SU-DHL-6 (cell line): ENCODE measurements around the gene MEIS1.

Source experiments
- H2AFZ ChIP-seq: fragments of 200-600 bp; sonication (generic); 2 replicates; pipeline ENCODE4 v1.6.1; 2014; ENCODE audit warnings: low read depth, mild to moderate bottlenecking, moderate library complexity, mixed read lengths, antibody characterized with exemption, low read length; ENCODE audit not compliant: severe bottlenecking
- H3F3A ChIP-seq: fragments of 200-600 bp; shearing (Covaris generic); 2 replicates; pipeline ENCODE4 v1.6.0; 2016; ENCODE audit warnings: antibody characterized with exemption, mild to moderate bottlenecking; ENCODE audit not compliant: insufficient read depth
- H3K27ac ChIP-seq: fragments of 200-600 bp; sonication (generic); 2 replicates; pipeline ENCODE4 v1.5.1; 2016; ENCODE audit warnings: low read depth, mild to moderate bottlenecking, low read length, moderate library complexity, mixed read lengths
- H3K27me3 ChIP-seq: fragments of 200-600 bp; sonication (generic), shearing (Covaris generic); 2 replicates; pipeline ENCODE4 v1.6.0; 2014; ENCODE audit warnings: mild to moderate bottlenecking, low read length
- H3K36me3 ChIP-seq: fragments of 200-600 bp; sonication (generic); 2 replicates; pipeline ENCODE4 v1.6.1; 2014; ENCODE audit warnings: mild to moderate bottlenecking, low read length, mixed read lengths
- H3K4me2 ChIP-seq: fragments of 300-600, 200-600 bp; shearing (Covaris generic), sonication (generic); 2 replicates; pipeline ENCODE4 v1.6.0; 2014; ENCODE audit warnings: low read length, low read depth, mild to moderate bottlenecking; ENCODE audit not compliant: poor library complexity, severe bottlenecking
- H3K4me3 ChIP-seq: fragments of 200-600 bp; sonication (generic); 2 replicates; pipeline ENCODE4 v1.5.1; 2014; ENCODE audit warnings: antibody characterized with exemption, low read length, mild to moderate bottlenecking, mixed read lengths; ENCODE audit not compliant: insufficient read depth, poor library complexity, severe bottlenecking
- H3K79me2 ChIP-seq: fragments of 200-600 bp; sonication (generic); 2 replicates; pipeline ENCODE4 v1.6.1; 2014; ENCODE audit warnings: mild to moderate bottlenecking, low read length, moderate library complexity; ENCODE audit not compliant: insufficient read depth
- H3K9ac ChIP-seq: fragments of 200-600 bp; sonication (generic); 2 replicates; pipeline ENCODE4 v1.7.0; 2014; ENCODE audit warnings: mild to moderate bottlenecking, low read length
- H3K9me2 ChIP-seq: fragments of 200-600 bp; sonication (generic); replicated peaks from 2 replicates; pipeline ENCODE4 v1.6.1; 2014; ENCODE audit warnings: low read length; ENCODE audit not compliant: insufficient read depth
- H3K9me3 ChIP-seq: fragments of 200-600 bp; sonication (generic); 2 replicates; pipeline ENCODE4 v1.6.1; 2014; ENCODE audit warnings: low read length, mixed read lengths; ENCODE audit not compliant: insufficient read depth
- H4K20me1 ChIP-seq: fragments of 200-600 bp; sonication (generic); 2 replicates; pipeline ENCODE4 v1.6.1; 2014; ENCODE audit warnings: low read depth, mild to moderate bottlenecking, antibody characterized with exemption, low read length, moderate library complexity, mixed read lengths
- CTCF ChIP-seq: fragments of 200-600 bp; sonication (generic); IDR thresholded peaks from one replicate; pipeline ENCODE4 v1.5.1; 2017; ENCODE audit warnings: antibody characterized with exemption, mild to moderate bottlenecking, low read length, moderate library complexity; ENCODE audit not compliant: insufficient read depth, poor library complexity, severe bottlenecking
- EZH2phosphoT487 ChIP-seq: fragments of 200-600 bp; sonication (generic), shearing (Covaris generic); conservative IDR thresholded peaks from 2 replicates; pipeline ENCODE4 v1.6.1; 2018; ENCODE audit warnings: mild to moderate bottlenecking, antibody characterized with exemption, low read length, moderate library complexity, mixed read lengths

Gene MEIS1

GRCh38 chr2:66573821-66574233 is 138.9 kb downstream of the MEIS1 start:
- H3K4me2 ChIP-seq, result no peak overlapping the region
- no peak overlapping the region for H3K4me3 ChIP-seq
- H3K9me3 ChIP-seq, result no peaks in the 10 kb centered on the region
- no peak overlapping the region for H3K27ac ChIP-seq
- H3K79me2 ChIP-seq, result no peaks in the 10 kb centered on the region
- TF ChIP-seq EZH2phosphoT487, result no peak
- TF ChIP-seq CTCF, result no peak
- H3F3A ChIP-seq, result no peaks in the 10 kb centered on the region
- no peak overlapping the region for H3K9ac ChIP-seq
- no peaks in the 10 kb centered on the region for H4K20me1 ChIP-seq
- H3K27me3 ChIP-seq, result no peaks in the 10 kb centered on the region
- H3K9me2 ChIP-seq, result no peaks in the 10 kb centered on the region
- no peak overlapping the region for H2AFZ ChIP-seq
- H3K36me3 ChIP-seq, result no peaks in the 10 kb centered on the region

GRCh38 chr2:66574701-66575624 is 140.0 kb downstream of the MEIS1 start:
- H3K27me3 ChIP-seq, result no peaks in the 10 kb centered on the region
- no peaks in the 10 kb centered on the region for H3F3A ChIP-seq
- no peak overlapping the region for H3K4me3 ChIP-seq
- no peak overlapping the region for H3K9ac ChIP-seq
- H3K9me2 ChIP-seq, result no peaks in the 10 kb centered on the region
- H3K9me3 ChIP-seq, result no peaks in the 10 kb centered on the region
- TF ChIP-seq EZH2phosphoT487 (no peak), CTCF (no peak)
- no peak overlapping the region for H2AFZ ChIP-seq
- H4K20me1 ChIP-seq, result no peaks in the 10 kb centered on the region
- no peak overlapping the region for H3K4me2 ChIP-seq
- H3K79me2 ChIP-seq, result no peaks in the 10 kb centered on the region
- H3K36me3 ChIP-seq, result no peaks in the 10 kb centered on the region
- H3K27ac ChIP-seq, result no peak overlapping the region

DNA sequence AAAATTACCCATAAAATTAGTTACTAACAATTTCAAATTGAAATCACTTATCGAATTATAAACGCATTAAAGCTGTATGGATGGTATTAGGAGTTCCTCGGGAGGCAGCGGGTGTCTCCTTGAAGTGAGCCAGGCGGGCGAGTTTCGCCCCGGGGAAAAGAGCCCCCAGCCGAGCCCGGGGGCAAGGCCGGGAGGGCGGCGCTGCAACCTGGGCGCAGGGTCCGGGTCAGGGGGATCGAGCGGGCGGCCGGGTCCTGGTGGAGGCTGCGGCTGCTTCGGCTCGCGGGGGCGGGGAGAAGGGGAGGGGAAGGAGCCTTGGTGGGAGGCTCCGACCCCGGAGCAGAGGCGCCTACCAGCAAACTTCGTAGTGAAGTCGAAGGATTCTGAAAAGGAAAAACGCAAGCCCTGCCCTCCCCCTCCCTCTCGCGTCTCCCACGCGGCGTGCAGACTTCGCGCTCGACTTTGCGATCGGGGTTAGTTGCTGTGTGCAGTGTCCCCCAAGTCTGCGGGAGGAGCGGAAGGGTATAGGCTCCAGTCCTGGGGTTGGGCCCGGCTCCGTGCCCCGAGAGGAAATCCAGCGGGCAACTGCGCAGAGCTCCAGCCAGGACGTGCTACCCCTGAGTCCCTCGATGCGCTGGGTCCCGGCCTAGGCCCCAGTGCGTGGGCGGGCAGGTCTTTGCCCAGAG is 140.8 kb downstream of the MEIS1 start:
- H4K20me1 ChIP-seq, result no peaks in the 10 kb centered on the region
- no peaks in the 10 kb centered on the region for H3K79me2 ChIP-seq
- H3K27me3 ChIP-seq, result no peaks in the 10 kb centered on the region
- no peaks in the 10 kb centered on the region for H3K9me3 ChIP-seq
- H3F3A ChIP-seq, result no peaks in the 10 kb centered on the region
- no peak overlapping the region for H3K4me3 ChIP-seq
- TF ChIP-seq CTCF (no peak), EZH2phosphoT487 (no peak)
- no peaks in the 10 kb centered on the region for H3K9me2 ChIP-seq
- no peak overlapping the region for H2AFZ ChIP-seq
- no peaks in the 10 kb centered on the region for H3K36me3 ChIP-seq
- H3K4me2 ChIP-seq, result no peak overlapping the region
- H3K27ac ChIP-seq, result no peak overlapping the region
- H3K9ac ChIP-seq, result no peak overlapping the region
